ENCODE measurements around the gene BTRC.

GRCh38 chr10:101478956-101479355 is 125.0 kb downstream of the BTRC start:
- TF ChIP-seq POLR2A (IDR thresholded peaks at IDR 0.05) (no peak), CTCF (IDR thresholded peaks at IDR 0.05) (no peak), POLR2AphosphoS5 (IDR thresholded peaks at IDR 0.05) (no peak)

Data from prostate gland (tissue), 2 donors.